GM19397 (cell line): ENCODE data around the gene VSTM2L.

Source experiments
- ATAC-seq: cut with Tn5 transposase; IDR thresholded peaks from one replicate; pipeline ENCODE4 v1.9.1; 2021; ENCODE audit warnings: mild to moderate bottlenecking, moderate library complexity; ENCODE audit not compliant: unreplicated experiment

Gene VSTM2L

GRCh38 chr20:37878835-37879599 is 23.9 kb upstream of the VSTM2L start:
- no peak for ATAC-seq

GRCh38 chr20:37879843-37880242 is 23.1 kb upstream of the VSTM2L start:
- no peak for ATAC-seq

- no peak for ATAC-seq
Observed at GRCh38 chr20:37880726-37881591, 22.0 kb upstream of the VSTM2L start.

- ATAC-seq: no peak
Observed at GRCh38 chr20:37881601-37882343, 21.2 kb upstream of the VSTM2L start.

- no peak for ATAC-seq
Observed at GRCh38 chr20:37882961-37883712, 19.8 kb upstream of the VSTM2L start.

- no peak for ATAC-seq
Observed at GRCh38 chr20:37885042-37885441, 17.9 kb upstream of the VSTM2L start.

- no peak for ATAC-seq
Observed at GRCh38 chr20:37885593-37886503, 17.1 kb upstream of the VSTM2L start.

- no peak for ATAC-seq
Observed at GRCh38 chr20:37886851-37887297, 16.1 kb upstream of the VSTM2L start.

- ATAC-seq: no peak
Observed at GRCh38 chr20:37888641-37889040, 14.3 kb upstream of the VSTM2L start.

GRCh38 chr20:37890108-37890507 is 12.8 kb upstream of the VSTM2L start:
- no peak for ATAC-seq

GRCh38 chr20:37890643-37891042 is 12.3 kb upstream of the VSTM2L start:
- no peak for ATAC-seq

GRCh38 chr20:37892001-37892400 is 10.9 kb upstream of the VSTM2L start:
- ATAC-seq: no peak

- no peak for ATAC-seq
Observed at GRCh38 chr20:37893566-37894241, 9.2 kb upstream of the VSTM2L start.

- ATAC-seq: no peak
Observed at GRCh38 chr20:37894454-37894853, 8.5 kb upstream of the VSTM2L start.

GRCh38 chr20:37895166-37895565 is 7.8 kb upstream of the VSTM2L start:
- ATAC-seq: no peak

- ATAC-seq: no peak
Observed at GRCh38 chr20:37896932-37897548, 5.9 kb upstream of the VSTM2L start.

GRCh38 chr20:37898233-37899104 is 4.5 kb upstream of the VSTM2L start:
- ATAC-seq: no peak
